ENCODE results near the gene SLC27A3.
A peak's percentile ranks its signal among the peaks of the same experiment; 100 is the strongest.

Gene SLC27A3

GRCh38 chr1:153801028-153801625 is 25.9 kb downstream of the SLC27A3 start:
- no peak for DNase-seq

DNA sequence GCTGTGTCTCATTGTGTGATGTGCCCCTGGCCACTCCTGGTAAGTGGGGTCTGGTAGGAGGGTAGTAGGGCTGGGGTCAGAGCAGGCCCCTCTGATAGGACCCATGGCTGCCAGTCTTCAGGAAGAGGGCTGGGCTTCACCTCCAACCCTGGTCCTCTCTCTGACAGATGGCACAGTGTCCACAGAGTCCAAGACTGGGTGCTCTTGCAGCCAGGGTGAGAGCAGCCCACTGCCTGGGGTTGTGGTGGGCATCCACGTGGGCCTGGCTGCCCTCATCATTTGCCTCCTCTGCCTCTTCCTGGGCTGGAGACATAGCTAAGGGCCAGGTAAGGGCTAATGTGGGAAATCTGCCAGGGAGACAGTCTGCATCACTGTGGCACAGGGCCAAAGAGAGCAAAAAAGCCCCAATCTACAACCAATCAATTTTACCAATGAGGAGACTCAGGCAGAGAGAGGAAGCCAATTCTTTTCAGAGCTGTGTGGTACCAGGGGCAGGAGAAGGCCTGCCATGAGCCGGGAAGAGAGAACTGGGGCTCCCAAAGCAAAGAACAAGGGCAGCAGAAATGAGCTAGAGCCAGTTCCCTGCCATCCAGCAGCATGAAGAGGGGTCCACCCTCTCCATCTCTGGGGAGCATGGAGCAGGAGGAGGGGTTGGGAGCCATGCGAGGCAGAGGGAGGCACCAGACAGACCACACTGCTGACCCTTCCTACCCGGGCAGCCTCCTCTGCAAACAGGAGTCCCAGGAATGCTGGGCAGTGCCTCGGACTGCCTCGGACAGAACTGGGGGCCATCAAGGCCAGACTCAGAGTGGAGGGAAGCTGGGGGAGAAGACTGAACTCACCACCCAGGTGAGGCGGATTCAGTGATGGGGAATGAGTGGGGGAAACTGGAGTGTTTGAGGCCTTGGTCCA is 26.8 kb downstream of the SLC27A3 start:
- DNase-seq, result no peak

DNA sequence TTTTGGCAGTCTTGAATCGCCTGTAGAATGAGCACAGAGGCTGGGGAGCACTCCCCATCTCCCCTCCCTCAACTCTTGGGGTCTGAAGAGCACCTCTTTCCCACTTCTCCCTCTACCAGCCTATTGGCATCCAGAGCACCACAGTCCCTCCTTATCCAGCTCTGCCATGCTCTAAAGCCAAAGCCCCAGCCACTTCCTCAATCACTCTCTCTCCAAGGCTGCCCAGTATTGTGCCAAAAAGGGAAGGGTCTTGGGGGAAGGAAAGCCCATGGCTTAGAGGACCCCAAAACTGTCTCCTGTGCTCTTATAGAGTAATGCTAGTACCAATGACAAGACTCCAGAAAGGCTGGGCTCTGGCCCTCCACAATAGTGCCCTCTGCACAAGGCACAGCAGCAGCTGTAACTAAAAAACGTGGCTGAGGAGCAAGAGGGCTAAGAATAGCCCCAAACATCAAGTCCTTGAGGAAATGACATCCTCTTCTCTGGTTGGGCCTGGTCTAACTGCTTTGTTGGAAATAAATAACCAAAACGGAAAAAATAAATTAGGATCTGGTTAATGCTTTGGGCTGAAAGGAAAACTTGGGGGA is 28.4 kb downstream of the SLC27A3 start:
- no peak for DNase-seq

GRCh38 chr1:153804112-153804511 is 28.9 kb downstream of the SLC27A3 start:
- DNase-seq, result no peak

DNA sequence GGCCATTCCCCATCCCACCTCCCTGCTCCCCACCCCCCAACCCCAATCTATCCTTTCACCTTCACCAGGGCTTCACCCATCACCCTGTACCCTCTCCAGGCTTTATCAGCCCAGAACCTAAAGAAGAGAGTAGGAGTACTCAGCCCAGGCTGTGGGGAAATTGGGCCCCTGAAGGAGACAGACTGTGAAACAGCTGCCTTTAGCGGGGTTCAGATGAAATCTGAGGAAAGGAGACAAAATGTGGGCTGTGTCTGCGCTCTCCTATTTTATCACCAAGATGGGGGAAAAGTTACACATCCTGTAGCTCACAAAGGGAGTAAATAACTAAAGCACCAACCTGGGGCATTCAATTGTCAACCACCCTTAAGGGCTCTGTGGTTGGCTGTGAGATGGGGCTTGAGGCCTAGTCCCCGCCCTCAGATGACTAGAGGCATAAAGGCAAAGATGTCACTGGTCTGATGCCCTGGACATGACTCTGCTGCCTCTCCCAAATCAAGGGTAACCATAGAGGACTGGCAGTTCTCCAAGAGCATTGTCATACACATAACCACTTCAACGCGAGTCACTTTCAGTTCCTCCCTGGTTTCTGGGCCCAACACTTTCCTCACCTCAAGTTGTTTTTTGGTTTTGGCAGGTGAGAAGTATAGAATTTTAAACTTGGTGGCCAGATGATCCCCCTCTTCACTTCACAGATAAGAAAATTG is 30.0 kb downstream of the SLC27A3 start:
- peak; percentile 87 for DNase-seq

- DNase-seq, result no peak
These were observed 30.9 kb downstream of the SLC27A3 start for GRCh38 chr1:153805886-153806719.

DNA sequence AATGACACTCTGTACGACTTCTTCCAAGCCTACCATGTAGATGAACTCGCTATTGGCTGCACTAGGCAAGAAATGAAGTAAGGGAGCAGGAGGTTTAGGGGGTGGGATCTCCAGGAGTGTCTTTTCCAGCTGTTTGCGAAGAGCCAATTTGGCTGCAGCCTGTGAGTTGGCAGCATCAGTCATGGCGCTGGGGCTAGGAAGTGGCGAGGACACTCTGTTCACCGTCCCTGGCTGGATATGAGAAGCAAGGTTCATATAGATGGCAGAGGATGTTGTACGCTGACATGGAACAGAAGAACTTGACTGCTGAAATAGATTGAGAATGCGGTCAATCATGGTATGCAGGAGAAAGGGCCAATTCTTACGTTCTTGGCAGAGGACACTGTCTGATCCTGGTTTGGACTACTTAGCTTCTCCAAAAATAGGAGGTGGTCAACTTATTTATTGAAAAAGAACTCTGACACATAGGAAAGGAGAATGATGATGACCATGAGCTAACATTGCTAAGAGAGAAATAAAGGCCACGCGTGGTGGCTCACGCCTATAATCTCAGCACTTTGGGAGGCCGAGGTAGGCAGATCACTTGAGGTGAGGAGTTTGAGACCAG is 41.2 kb downstream of the SLC27A3 start:
- DNase-seq, result no peak

- DNase-seq, result no peak
These were observed 43.7 kb downstream of the SLC27A3 start for GRCh38 chr1:153818876-153819275.

GRCh38 chr1:153827168-153827964 is 52.2 kb downstream of the SLC27A3 start:
- no peak for DNase-seq

Data from fibroblast of skin of right quadriceps (primary cell).